Measurements from ENCODE around the gene EPHB4.

EPHB4 gene

DNA sequence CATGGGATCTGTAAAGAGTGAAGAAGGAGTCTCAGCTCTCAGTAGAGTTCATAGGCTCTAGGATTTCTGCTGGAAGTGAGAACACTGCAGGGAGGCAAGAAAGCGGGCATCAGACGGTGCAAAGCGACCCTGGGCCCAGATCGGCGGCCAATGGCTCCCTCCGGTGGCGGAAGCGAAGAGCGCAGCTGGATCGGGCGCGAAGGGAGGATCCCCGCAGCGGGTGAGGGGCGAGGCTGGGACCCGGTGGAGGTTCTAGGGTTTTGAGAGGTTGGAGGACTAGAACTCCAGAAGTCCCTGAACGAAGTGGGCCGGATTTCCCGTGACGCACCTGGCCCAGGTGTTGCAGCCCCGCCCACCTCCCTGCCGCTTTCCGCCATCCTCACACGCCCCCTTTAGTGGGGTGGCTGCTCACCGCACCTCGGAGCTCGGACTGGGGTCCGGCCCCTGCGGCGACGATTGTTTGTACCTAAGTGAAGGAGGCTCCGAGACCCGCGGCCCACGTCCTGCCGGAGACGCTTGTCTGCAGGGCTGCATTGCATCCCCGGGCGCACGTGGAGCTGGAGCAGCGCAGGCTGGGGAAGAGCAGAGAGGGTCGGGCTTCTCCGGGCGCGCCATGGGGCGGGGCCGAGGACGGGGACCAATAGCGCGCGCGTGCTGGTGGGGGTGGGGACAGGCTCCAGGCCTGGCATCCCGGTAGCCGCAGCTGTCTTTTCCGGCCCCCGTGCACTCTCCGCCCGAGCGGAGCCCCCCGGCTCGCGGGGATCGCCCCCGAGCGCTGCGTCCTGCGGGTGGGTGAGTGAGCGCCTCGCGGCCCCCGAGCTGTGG is 24.9 kb upstream of the EPHB4 start, which contains the start of gene SLC12A9:
Gene SLC12A9 (plus strand): TSS at position 666 of the 825 bp plus-strand sequence. CDS start 1,485 bp downstream, outside the sequence.
- Histone ChIP-seq H3K27me3 (replicated peaks; ENCODE audit: control insufficient read depth, insufficient read depth, low read length) (no peaks in the 10 kb centered on the region), H3K36me3 (ENCODE audit: control insufficient read depth, insufficient read depth, low read length, severe bottlenecking) (no peaks in the 10 kb centered on the region), H3K4me3 (ENCODE audit: low read length) (peak within 1 kb of the TSS; percentile 88), H3K4me1 (ENCODE audit: control insufficient read depth, insufficient read depth, low read length) (peaks cover 8% of the 10 kb centered on the region), H3K9me3 (ENCODE audit: control insufficient read depth, low read length) (no peaks in the 10 kb centered on the region), H3K9ac (ENCODE audit: low read length) (peak within 1 kb of the TSS; percentile 88)
- peak; percentile 96 for DNase-seq (ENCODE audit: low read depth)

DNA sequence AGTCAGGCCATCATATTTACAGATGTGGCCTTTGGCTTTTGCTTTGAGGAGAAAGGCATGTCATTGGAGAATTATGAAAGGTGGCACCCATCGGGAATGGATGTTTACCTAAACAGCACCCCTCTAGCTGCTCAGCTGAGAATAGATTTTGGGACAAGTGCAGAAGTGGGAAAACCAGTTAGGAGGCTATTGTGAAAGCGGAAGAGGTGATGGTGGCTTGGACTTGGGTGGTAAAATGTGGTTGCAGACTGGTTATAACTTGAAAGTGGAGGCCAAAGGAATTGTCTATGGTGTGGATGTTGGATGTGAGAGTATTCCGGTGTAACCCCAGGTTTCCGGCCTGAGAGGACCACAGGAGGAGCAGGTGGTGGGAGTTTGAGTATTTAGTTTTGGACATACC is 20.0 kb upstream of the EPHB4 start:
- DNase-seq (ENCODE audit: low read depth) = no peak

DNA sequence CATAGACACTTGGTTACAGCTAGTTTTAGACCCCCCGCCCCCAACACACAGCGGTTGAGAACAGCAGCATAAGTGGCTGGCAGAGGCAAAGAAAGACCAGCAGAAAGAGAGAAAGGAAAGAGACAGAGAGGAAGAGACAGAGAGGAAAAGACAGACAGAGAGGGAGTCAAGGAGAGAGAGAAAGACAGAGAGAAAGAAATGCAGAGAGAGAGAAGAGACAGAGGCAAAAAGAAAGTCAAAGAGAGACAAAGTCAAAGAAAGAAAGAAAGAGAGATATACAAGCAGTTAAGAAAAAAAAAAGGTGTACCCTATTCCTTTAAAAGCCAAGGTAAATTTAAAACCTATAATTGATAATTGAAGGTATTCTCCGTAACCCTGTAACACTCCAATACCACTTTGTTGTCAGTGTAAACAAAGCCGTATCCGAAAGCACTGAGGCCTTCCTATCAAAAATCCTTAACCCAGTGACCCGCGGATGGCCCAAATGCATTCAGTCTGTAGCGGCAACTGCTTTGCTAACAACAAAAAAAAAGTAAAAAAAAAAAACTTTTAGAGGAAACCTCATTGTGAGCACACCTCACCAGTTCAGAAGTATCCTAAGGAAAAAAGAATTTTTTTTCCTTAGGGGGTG is 13.3 kb upstream of the EPHB4 start:
- DNase-seq (ENCODE audit: low read depth) = no peak

More for the DNA sequence above, 20.0 kb upstream of the EPHB4 start:
- H3K4me3 ChIP-seq (ENCODE audit: low read length) = no peak overlapping the region
- no peak overlapping the region for H3K9ac ChIP-seq (ENCODE audit: low read length)
- H3K36me3 ChIP-seq (ENCODE audit: control insufficient read depth, insufficient read depth, low read length, severe bottlenecking) = no peaks in the 10 kb centered on the region
- H3K27me3 ChIP-seq (replicated peaks; ENCODE audit: control insufficient read depth, insufficient read depth, low read length) = no peaks in the 10 kb centered on the region
- peaks cover 2% of the 10 kb centered on the region for H3K4me1 ChIP-seq (ENCODE audit: control insufficient read depth, insufficient read depth, low read length)
- H3K9me3 ChIP-seq (ENCODE audit: control insufficient read depth, low read length) = no peaks in the 10 kb centered on the region

DNA sequence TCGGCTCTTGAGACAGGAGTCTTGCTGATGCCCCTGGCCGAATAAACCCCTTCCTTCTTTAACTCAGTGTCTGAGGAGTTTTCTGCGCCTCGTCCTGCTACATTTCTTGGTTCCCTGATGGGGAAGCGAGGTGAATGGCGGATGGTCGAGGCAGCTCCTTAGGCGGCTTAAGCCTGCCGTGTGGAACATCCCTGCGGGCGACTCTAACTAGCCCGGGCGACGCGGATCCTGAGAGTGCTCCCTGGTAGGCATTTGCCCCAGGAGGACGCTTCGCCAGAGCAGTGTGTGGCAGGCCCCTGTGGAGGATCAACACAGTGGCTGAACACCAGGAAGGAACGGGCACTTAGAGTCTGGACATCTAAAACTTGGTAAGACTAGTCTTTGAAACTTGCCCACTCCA is 12.0 kb upstream of the EPHB4 start:
- H3K36me3 ChIP-seq (ENCODE audit: control insufficient read depth, insufficient read depth, low read length, severe bottlenecking) = no peaks in the 10 kb centered on the region
- H3K9me3 ChIP-seq (ENCODE audit: control insufficient read depth, low read length) = no peaks in the 10 kb centered on the region
- no peaks in the 10 kb centered on the region for H3K27me3 ChIP-seq (replicated peaks; ENCODE audit: control insufficient read depth, insufficient read depth, low read length)
- no peak overlapping the region for H3K9ac ChIP-seq (ENCODE audit: low read length)
- H3K4me3 ChIP-seq (ENCODE audit: low read length) = no peak overlapping the region
- H3K4me1 ChIP-seq (ENCODE audit: control insufficient read depth, insufficient read depth, low read length) = no peaks in the 10 kb centered on the region
- no peak for DNase-seq (ENCODE audit: low read depth)

More for the DNA sequence above, 13.3 kb upstream of the EPHB4 start:
- H3K9ac ChIP-seq (ENCODE audit: low read length) = no peak overlapping the region
- H3K4me1 ChIP-seq (ENCODE audit: control insufficient read depth, insufficient read depth, low read length) = no peaks in the 10 kb centered on the region
- H3K4me3 ChIP-seq (ENCODE audit: low read length) = no peak overlapping the region
- no peaks in the 10 kb centered on the region for H3K9me3 ChIP-seq (ENCODE audit: control insufficient read depth, low read length)
- no peaks in the 10 kb centered on the region for H3K36me3 ChIP-seq (ENCODE audit: control insufficient read depth, insufficient read depth, low read length, severe bottlenecking)
- H3K27me3 ChIP-seq (replicated peaks; ENCODE audit: control insufficient read depth, insufficient read depth, low read length) = no peaks in the 10 kb centered on the region

DNA sequence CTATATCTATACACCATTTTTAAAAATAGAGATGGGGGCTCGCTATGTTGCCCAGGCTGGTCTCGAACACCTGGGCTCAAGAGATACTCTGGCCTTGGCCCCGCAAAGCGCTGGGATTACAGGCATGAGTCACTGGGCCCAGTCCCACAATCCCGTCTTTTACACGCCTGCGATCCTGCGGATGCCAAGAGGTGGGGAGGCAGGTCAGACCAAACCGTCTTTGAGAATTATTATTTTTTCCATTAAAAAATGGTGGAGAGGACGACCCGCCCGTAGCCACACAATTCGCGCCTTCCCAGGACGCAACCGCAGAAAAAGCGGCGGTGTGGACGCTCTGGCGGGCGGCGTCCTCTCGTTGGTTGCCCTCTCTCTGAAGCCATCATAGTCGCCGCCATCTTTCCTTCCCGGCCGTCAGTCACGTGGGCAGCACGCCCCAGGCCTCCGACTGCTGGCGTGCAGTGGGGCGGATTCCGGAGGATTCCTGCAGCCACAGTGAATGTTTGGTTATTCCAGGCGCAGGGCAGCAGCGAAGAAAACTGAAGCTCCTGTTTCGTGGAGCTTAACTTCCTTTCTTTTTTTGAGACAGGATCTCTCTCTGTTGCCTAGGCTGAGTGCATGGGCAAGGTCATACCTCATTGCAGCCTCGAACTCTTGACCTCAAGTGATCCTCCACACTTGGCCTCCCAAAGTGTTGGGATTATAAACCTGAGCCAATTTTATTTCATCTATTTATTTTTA is 9.9 kb upstream of the EPHB4 start:
- no peaks in the 10 kb centered on the region for H3K27me3 ChIP-seq (replicated peaks; ENCODE audit: control insufficient read depth, insufficient read depth, low read length)
- no peaks in the 10 kb centered on the region for H3K9me3 ChIP-seq (ENCODE audit: control insufficient read depth, low read length)
- no peaks in the 10 kb centered on the region for H3K4me1 ChIP-seq (ENCODE audit: control insufficient read depth, insufficient read depth, low read length)
- no peaks in the 10 kb centered on the region for H3K36me3 ChIP-seq (ENCODE audit: control insufficient read depth, insufficient read depth, low read length, severe bottlenecking)
- H3K9ac ChIP-seq (ENCODE audit: low read length) = peak overlapping the region; percentile 88
- peak overlapping the region; percentile 83 for H3K4me3 ChIP-seq (ENCODE audit: low read length)
- peak; percentile 92 for DNase-seq (ENCODE audit: low read depth)

DNA sequence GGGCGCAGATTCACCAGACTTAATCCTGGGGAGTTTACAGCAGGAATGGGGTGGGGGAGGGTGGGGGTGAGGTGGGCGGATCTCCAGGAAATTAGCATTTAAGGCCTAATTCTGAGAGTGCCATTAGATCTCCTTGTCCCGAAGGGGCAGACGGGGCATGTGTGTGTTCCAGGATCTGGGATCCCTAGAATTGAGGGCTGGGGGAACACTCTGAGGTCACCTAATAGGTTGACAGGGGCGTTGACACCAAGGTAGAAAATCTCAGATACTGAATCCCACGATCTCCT is 9.4 kb upstream of the EPHB4 start:
- no peak for DNase-seq (ENCODE audit: low read depth)
- peak overlapping the region; percentile 83 for H3K4me3 ChIP-seq (ENCODE audit: low read length)

DNA sequence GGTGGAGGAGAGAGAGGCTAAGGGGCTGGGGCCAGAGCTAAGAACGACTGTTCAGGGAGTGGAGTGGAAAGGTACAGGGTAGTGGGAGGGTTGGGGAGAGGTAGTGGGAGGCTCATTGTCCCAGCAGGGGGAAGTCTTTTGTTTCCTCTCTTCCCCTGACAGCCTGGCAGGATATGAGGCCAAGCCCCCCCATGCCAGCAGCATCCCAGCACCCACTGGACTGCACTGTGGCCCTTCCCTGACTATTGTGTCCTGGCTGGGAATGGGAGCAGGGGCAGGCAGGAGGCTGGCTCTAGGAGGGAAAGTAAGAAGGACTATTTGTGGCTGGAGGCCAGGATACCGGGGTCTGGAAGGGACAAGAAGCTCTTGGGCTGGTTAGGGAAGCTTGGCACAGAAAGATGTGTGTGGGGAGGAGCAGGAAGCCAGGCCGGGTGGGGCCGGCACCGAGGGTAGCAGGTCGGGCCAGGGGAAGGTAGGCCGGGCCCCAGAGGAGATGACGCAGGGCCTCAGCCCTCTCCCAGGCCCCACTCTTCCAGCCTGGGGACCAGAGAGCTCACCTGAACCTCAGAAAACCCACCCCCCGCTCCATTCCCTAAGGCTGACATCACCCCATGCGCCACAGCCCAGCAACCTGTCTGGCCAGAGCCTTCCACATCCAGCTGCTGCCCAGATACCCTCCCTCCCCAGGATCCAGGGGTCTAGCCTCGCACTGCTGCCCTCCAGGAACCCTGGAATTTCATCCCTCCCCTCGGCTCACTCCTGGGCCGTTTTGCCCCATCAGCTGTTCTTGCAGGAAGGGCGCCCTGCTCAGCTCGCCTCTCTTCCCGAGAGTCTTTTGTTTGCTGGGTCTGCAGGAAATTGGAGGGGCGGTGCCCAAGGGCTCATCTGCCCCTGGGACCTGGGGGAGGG is 8.8 kb upstream of the EPHB4 start:
- no peaks in the 10 kb centered on the region for H3K27me3 ChIP-seq (replicated peaks; ENCODE audit: control insufficient read depth, insufficient read depth, low read length)
- no peaks in the 10 kb centered on the region for H3K4me1 ChIP-seq (ENCODE audit: control insufficient read depth, insufficient read depth, low read length)
- no peaks in the 10 kb centered on the region for H3K36me3 ChIP-seq (ENCODE audit: control insufficient read depth, insufficient read depth, low read length, severe bottlenecking)
- no peak for DNase-seq (ENCODE audit: low read depth)
- no peaks in the 10 kb centered on the region for H3K9me3 ChIP-seq (ENCODE audit: control insufficient read depth, low read length)
- H3K4me3 ChIP-seq (ENCODE audit: low read length) = no peak overlapping the region
- H3K9ac ChIP-seq (ENCODE audit: low read length) = no peak overlapping the region

More for the DNA sequence above, 9.4 kb upstream of the EPHB4 start:
- no peaks in the 10 kb centered on the region for H3K36me3 ChIP-seq (ENCODE audit: control insufficient read depth, insufficient read depth, low read length, severe bottlenecking)
- H3K27me3 ChIP-seq (replicated peaks; ENCODE audit: control insufficient read depth, insufficient read depth, low read length) = no peaks in the 10 kb centered on the region
- H3K4me1 ChIP-seq (ENCODE audit: control insufficient read depth, insufficient read depth, low read length) = no peaks in the 10 kb centered on the region
- H3K9ac ChIP-seq (ENCODE audit: low read length) = peak overlapping the region; percentile 88
- no peaks in the 10 kb centered on the region for H3K9me3 ChIP-seq (ENCODE audit: control insufficient read depth, low read length)

DNA sequence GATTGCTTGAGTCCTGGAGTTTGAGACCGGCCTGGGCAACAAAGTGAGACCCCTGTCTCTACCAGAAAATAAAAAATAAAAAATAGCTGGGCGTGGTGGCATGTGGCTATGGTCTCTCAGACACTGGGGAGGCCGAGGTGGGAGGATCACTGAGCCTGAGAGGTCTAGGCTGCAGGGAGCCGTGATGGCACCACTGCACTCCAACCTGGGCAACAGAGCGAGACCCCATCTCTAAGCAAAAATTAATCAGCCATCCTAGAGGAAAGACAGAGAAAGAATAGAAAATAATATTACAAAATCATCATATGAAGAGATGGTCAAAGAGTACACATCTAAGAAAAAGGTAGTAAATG is 4.9 kb upstream of the EPHB4 start:
- Histone ChIP-seq H3K4me1 (ENCODE audit: control insufficient read depth, insufficient read depth, low read length) (peaks cover 3% of the 10 kb centered on the region), H3K9ac (ENCODE audit: low read length) (no peak overlapping the region), H3K4me3 (ENCODE audit: low read length) (no peak overlapping the region), H3K9me3 (ENCODE audit: control insufficient read depth, low read length) (no peaks in the 10 kb centered on the region), H3K36me3 (ENCODE audit: control insufficient read depth, insufficient read depth, low read length, severe bottlenecking) (no peaks in the 10 kb centered on the region), H3K27me3 (replicated peaks; ENCODE audit: control insufficient read depth, insufficient read depth, low read length) (no peaks in the 10 kb centered on the region)
- DNase-seq (ENCODE audit: low read depth) = no peak

DNA sequence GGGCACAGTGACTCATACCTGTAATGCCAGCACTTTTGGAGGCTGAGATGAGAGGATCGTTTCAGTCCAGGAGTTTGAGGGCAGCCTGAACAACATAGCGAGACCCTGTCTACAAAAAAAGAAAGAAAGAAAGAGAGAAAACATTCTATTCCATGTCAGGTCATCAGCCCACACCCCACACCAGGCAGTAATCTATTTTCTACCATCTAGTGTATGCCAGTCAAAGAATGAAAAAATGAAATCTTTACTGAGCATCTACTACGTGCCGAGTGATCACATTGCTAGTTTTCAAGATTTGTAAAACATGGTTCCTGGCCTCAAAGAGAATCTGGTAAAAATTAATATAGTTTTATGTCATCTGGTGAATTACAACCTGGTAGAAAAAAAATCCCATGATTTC is 3.1 kb upstream of the EPHB4 start:
- DNase-seq (ENCODE audit: low read depth) = no peak
- H3K36me3 ChIP-seq (ENCODE audit: control insufficient read depth, insufficient read depth, low read length, severe bottlenecking) = no peaks in the 10 kb centered on the region
- peaks cover 15% of the 10 kb centered on the region for H3K4me1 ChIP-seq (ENCODE audit: control insufficient read depth, insufficient read depth, low read length)
- H3K9me3 ChIP-seq (ENCODE audit: control insufficient read depth, low read length) = no peaks in the 10 kb centered on the region
- no peak overlapping the region for H3K4me3 ChIP-seq (ENCODE audit: low read length)
- H3K27me3 ChIP-seq (replicated peaks; ENCODE audit: control insufficient read depth, insufficient read depth, low read length) = no peaks in the 10 kb centered on the region
- no peak overlapping the region for H3K9ac ChIP-seq (ENCODE audit: low read length)

DNA sequence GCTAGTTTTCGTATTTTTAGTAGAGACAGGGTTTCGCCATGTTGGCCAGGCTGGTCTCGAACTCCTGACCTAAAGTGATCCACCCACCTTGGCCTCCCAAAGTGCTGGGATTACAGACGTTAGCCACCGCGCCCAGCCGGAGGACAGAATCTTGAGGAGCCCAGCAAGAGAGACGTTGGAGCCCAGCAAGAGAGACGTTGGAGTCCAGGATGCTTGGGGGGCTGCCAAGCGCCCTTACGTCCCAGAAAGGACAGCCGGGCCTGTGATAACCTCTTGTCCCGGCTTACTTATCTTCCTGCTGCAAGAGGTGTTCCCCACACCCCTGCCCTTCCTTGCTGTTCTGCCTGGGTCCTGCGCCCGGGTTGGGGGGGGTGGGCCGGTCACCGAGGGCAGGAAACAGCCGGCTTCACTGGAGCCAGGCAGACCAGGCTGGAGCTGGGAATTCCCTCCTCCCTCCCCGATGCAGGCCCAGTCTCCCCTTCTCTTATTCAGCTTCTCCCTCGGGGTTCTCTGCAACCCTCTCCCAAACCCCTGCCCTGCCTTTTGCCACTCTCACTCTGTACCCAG is 1.9 kb upstream of the EPHB4 start:
- Histone ChIP-seq H3K27me3 (replicated peaks; ENCODE audit: control insufficient read depth, insufficient read depth, low read length) (no peaks in the 10 kb centered on the region), H3K9me3 (ENCODE audit: control insufficient read depth, low read length) (no peaks in the 10 kb centered on the region), H3K9ac (ENCODE audit: low read length) (no peak overlapping the region), H3K4me1 (ENCODE audit: control insufficient read depth, insufficient read depth, low read length) (peaks cover 15% of the 10 kb centered on the region), H3K4me3 (ENCODE audit: low read length) (no peak overlapping the region), H3K36me3 (ENCODE audit: control insufficient read depth, insufficient read depth, low read length, severe bottlenecking) (no peaks in the 10 kb centered on the region)
- DNase-seq (ENCODE audit: low read depth) = no peak

All from adipocyte (in vitro differentiated cells).